HCT116 (cell line): ENCODE results near the gene APCDD1L. TPM values are rescaled to one million over a fixed set of nuclear protein-coding genes. Genes with fewer than 3 reads are reported as not detected.

Experiments used
- ATAC-seq: fragments of 200-7000 bp; cut with Tn5 transposase; 2 replicates; pipeline ENCODE4 v1.9.1; 2020; ENCODE audit warnings: mild to moderate bottlenecking, moderate library complexity
- BruUV-seq: library from RNA; stranded (reverse); fragments of 400-500 nt; replicated peaks from 2 replicates; lab custom pipeline; 2021; lab: Mats Ljungman, UMichigan
- CTCF ChIA-PET: fragments of 300-600 bp; sonication (Branson Sonifier 250); formaldehyde crosslinking; loops from one replicate; lab custom pipeline; 2021; ENCODE audit warnings: antibody characterized with exemption; lab: Charles Lee
- POLR2A ChIA-PET: fragments of 300-600, 350-600 bp; sonication (Branson Sonifier 250); formaldehyde crosslinking; loops from one replicate; lab custom pipeline; 2021; ENCODE audit warnings: antibody characterized with exemption; lab: Charles Lee
- RAD21 ChIA-PET, 2 experiments: fragments of 300-600 bp; sonication (Branson Sonifier 250); formaldehyde crosslinking; loops; one replicate each; lab custom pipeline; 2023; ENCODE audit warnings: low total read pairs in 2 of 2; ENCODE audit not compliant: uncharacterized antibody in 2 of 2, unreplicated experiment in 2 of 2, low non-redundant PET in 1 of 2; lab: Charles Lee
- DNase-seq: peaks from one replicate; pipeline ENCODE4 v3.0.0-alpha.2; 2010; ENCODE audit warnings: low read depth, low spot score
- H2AFZ ChIP-seq: fragments of 200-600 bp; shearing (Covaris generic), sonication (generic); 2 replicates; pipeline ENCODE4 v1.6.1; 2017; ENCODE audit warnings: low read depth, mixed run types, mixed read lengths, antibody characterized with exemption, low read length; ENCODE audit not compliant: poor library complexity, severe bottlenecking
- H3K27ac ChIP-seq: 2 replicates; pipeline ENCODE4 v1.5.1; 2012; ENCODE audit warnings: low read depth, low read length
- H3K27me3 ChIP-seq: fragments of 200-600 bp; sonication (generic); 2 replicates; pipeline ENCODE4 v1.6.1; 2016; ENCODE audit warnings: mixed run types, low read length, mixed read lengths; ENCODE audit not compliant: insufficient read depth
- H3K36me3 ChIP-seq, 2 experiments: fragments of 200-500 bp in 1 of 2; fragments of 200-600 bp in 1 of 2; sonication (Bioruptor generic) in 1 of 2; sonication (generic) in 1 of 2; 2 replicates each; pipeline versions ENCODE4 v1.5.1 to v1.6.1; 2014 to 2016; ENCODE audit warnings: low read length in 2 of 2, inconsistent platforms in 1 of 2, mixed read lengths in 1 of 2, mixed run types in 1 of 2; ENCODE audit not compliant: insufficient read depth in 2 of 2, control insufficient read depth in 1 of 2
- H3K4me1 ChIP-seq, 2 experiments: fragments of 200-600 bp in 1 of 2; sonication (generic) in 1 of 2; 2 replicates each; pipeline versions ENCODE4 v1.5.1 to v1.6.1; 2012 to 2017; ENCODE audit warnings: low read length in 2 of 2, inconsistent platforms in 1 of 2, mild to moderate bottlenecking in 1 of 2, mixed read lengths in 1 of 2, mixed run types in 1 of 2, moderate library complexity in 1 of 2; ENCODE audit not compliant: insufficient read depth in 2 of 2, control insufficient read depth in 1 of 2
- H3K4me2 ChIP-seq: fragments of 200-600 bp; sonication (generic); 2 replicates; pipeline ENCODE4 v1.6.1; 2017; ENCODE audit warnings: mixed run types, low read length, mixed read lengths
- H3K4me3 ChIP-seq, 2 experiments: fragments of 200-600 bp in 1 of 2; sonication (generic) in 1 of 2; replicated peaks in 1 of 2; 2 replicates each; pipeline ENCODE4 v1.5.1; 2011 to 2016; ENCODE audit warnings: low read length in 2 of 2, control low read depth in 1 of 2, low read depth in 1 of 2, mild to moderate bottlenecking in 1 of 2, mixed read lengths in 1 of 2, mixed run types in 1 of 2
- H3K79me2 ChIP-seq: fragments of 200-600 bp; sonication (generic); 2 replicates; pipeline ENCODE4 v1.6.1; 2017; ENCODE audit warnings: mild to moderate bottlenecking, mixed run types, low read length, moderate library complexity, mixed read lengths; ENCODE audit not compliant: insufficient read depth
- H3K9ac ChIP-seq: fragments of 200-600 bp; sonication (generic); 2 replicates; pipeline ENCODE4 v1.6.1; 2016; ENCODE audit warnings: low read length, mixed read lengths
- H3K9me2 ChIP-seq: fragments of 200-600 bp; sonication (generic), shearing (Covaris generic); 2 replicates; pipeline ENCODE4 v1.6.1; 2017; ENCODE audit warnings: mixed run types, mild to moderate bottlenecking, moderate library complexity; ENCODE audit not compliant: insufficient read depth
- H3K9me3 ChIP-seq, 2 experiments: fragments of 200-500 bp in 1 of 2; fragments of 200-600 bp in 1 of 2; sonication (Bioruptor generic) in 1 of 2; sonication (generic) in 1 of 2; 2 replicates each; pipeline ENCODE4 v1.6.1; 2014 to 2017; ENCODE audit warnings: low read length in 2 of 2, mixed read lengths in 2 of 2, inconsistent platforms in 1 of 2, low read depth in 1 of 2, mild to moderate bottlenecking in 1 of 2, mixed run types in 1 of 2, moderate library complexity in 1 of 2; ENCODE audit not compliant: control insufficient read depth in 1 of 2, insufficient read depth in 1 of 2
- H4K20me1 ChIP-seq: fragments of 200-600 bp; sonication (generic), shearing (Covaris generic); 2 replicates; pipeline ENCODE4 v1.6.1; 2017; ENCODE audit warnings: mixed run types, mild to moderate bottlenecking, moderate library complexity; ENCODE audit not compliant: insufficient read depth
- ATF3 ChIP-seq: IDR thresholded peaks from 2 replicates; pipeline ENCODE4 v1.6.1; 2012
- EZH2phosphoT487 ChIP-seq: fragments of 200-600 bp; IDR thresholded peaks from 2 replicates; pipeline ENCODE4 v1.6.1; 2018; ENCODE audit warnings: antibody characterized with exemption, borderline replicate concordance
- JUND ChIP-seq: IDR thresholded peaks from 2 replicates; pipeline ENCODE4 v1.6.1; 2012
- POLR2A ChIP-seq: IDR thresholded peaks from 2 replicates; pipeline ENCODE4 v1.7.0; 2011; ENCODE audit warnings: borderline replicate concordance; ENCODE audit not compliant: insufficient read depth, insufficient read length; ENCODE audit errors: extremely low read depth
- SP1 ChIP-seq: IDR thresholded peaks from 2 replicates; pipeline ENCODE4 v1.6.1; 2012; ENCODE audit warnings: low read depth
- TCF7L2 ChIP-seq: IDR thresholded peaks from 2 replicates; pipeline ENCODE4 v1.7.0; 2011; ENCODE audit warnings: borderline replicate concordance, inconsistent platforms; ENCODE audit not compliant: insufficient read depth, insufficient read length; ENCODE audit errors: extremely low read depth
- ZFX ChIP-seq: fragments of 450-650 bp; IDR thresholded peaks from 2 replicates; pipeline ENCODE4 v1.6.1; 2017
- ZNF274 ChIP-seq: fragments of 200-500 bp; sonication (Bioruptor generic); IDR thresholded peaks from 2 replicates; pipeline ENCODE4 v1.6.1; 2014; ENCODE audit warnings: mild to moderate bottlenecking, low read depth, low read length, inconsistent platforms
- intact Hi-C: fragments of 100-400 bp; cut with micrococcal nuclease; formaldehyde crosslinking; loops from 2 replicates; pipeline ENCODE4 v1.10.0; 2022
- total RNA-seq: library from RNA; stranded (reverse); gene quantifications from one replicate; pipeline ENCODE4 v1.2.1, GENCODE V29; 2021; ENCODE audit not compliant: unreplicated experiment
- TF ChIP-seq, protein P1 (sequence below): IDR thresholded peaks from 2 replicates; pipeline ENCODE4 v1.6.1; 2012; ENCODE audit warnings: low read depth

Gene APCDD1L
- total RNA-seq, 1 experiment from 2014 or later = not detected

DNA sequence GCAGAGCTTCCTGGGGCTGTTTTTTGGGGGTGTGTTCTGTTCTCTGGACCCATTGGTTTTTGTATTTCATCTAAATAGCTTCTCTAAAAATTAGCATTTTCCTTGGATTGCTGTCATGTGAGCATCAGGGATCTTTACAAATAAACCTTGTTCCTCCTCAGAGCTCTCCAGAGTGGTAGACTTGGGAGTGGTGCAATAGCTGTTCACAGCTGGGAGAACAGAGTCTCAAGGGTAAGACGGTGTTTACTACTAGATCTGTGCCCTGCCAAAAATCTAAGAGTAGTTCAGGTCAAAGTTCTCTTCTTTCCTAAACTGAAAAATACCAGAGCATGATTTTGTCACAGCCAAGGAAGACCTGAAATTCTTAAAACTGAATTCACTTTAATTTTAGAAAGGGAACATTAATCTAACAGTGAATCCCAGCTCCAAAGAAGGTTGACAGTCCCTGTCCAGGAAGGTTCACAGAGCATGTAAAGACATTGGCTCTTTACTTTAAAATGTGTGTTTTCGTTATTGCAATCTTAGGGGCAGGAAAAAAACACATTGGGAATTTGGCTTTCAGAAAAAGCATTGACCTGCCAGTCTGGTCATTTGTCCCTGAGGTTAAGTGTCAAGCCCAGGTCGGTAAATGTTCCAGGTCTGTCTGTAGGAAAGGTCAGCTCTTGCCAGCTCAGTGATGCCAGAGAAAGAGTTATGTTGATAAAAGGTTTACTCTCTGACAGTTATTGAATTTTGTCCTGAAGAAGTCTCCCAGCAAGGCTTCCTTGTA, 82.8 kb downstream of the APCDD1L start:
- H3K4me1 ChIP-seq = no peaks in the 10 kb centered on the region
- H3K9me2 ChIP-seq = no peaks in the 10 kb centered on the region
- ChIA-PET CTCF (no interaction called here), RAD21 (no interaction called here)
- no peak overlapping the region for H3K27ac ChIP-seq
- no peaks in the 10 kb centered on the region; the same call in 1 of the 2 replicates for H4K20me1 ChIP-seq
- H3K4me2 ChIP-seq = no peak overlapping the region
- no peaks in the 10 kb centered on the region for H3K9me3 ChIP-seq
- H3K36me3 ChIP-seq = peaks cover 0 to 4% of the 10 kb centered on the region in 2 experiments; a peak in 1 of 4 replicates
- BruUV-seq = no TSS peak
- ATAC-seq (no peak), DNase-seq (no peak)
- no peak overlapping the region for H2AFZ ChIP-seq
- no peaks in the 10 kb centered on the region for H3K27me3 ChIP-seq
- H3K79me2 ChIP-seq = peaks cover 99% of the 10 kb centered on the region
- no peak overlapping the region for H3K4me3 ChIP-seq
- TF ChIP-seq SP1 = no peak
- no peak for TF ChIP-seq EZH2phosphoT487
- TF ChIP-seq JUND = no peak
- no peak for TF ChIP-seq ATF3
- no peak for TF ChIP-seq POLR2A
- no peak for TF ChIP-seq ZFX
- no peak for TF ChIP-seq ZNF274
- no peak for TF ChIP-seq TCF7L2
- TF ChIP-seq, protein P1, sequence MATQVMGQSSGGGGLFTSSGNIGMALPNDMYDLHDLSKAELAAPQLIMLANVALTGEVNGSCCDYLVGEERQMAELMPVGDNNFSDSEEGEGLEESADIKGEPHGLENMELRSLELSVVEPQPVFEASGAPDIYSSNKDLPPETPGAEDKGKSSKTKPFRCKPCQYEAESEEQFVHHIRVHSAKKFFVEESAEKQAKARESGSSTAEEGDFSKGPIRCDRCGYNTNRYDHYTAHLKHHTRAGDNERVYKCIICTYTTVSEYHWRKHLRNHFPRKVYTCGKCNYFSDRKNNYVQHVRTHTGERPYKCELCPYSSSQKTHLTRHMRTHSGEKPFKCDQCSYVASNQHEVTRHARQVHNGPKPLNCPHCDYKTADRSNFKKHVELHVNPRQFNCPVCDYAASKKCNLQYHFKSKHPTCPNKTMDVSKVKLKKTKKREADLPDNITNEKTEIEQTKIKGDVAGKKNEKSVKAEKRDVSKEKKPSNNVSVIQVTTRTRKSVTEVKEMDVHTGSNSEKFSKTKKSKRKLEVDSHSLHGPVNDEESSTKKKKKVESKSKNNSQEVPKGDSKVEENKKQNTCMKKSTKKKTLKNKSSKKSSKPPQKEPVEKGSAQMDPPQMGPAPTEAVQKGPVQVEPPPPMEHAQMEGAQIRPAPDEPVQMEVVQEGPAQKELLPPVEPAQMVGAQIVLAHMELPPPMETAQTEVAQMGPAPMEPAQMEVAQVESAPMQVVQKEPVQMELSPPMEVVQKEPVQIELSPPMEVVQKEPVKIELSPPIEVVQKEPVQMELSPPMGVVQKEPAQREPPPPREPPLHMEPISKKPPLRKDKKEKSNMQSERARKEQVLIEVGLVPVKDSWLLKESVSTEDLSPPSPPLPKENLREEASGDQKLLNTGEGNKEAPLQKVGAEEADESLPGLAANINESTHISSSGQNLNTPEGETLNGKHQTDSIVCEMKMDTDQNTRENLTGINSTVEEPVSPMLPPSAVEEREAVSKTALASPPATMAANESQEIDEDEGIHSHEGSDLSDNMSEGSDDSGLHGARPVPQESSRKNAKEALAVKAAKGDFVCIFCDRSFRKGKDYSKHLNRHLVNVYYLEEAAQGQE = no peak
- TF ChIP-seq, all 23 proteins: peak for 0
- no peak overlapping the region for H3K9ac ChIP-seq
- intact Hi-C loops = no loop called here
- POLR2A ChIA-PET = no interaction called here
